ENCODE measurements around the gene HSD11B1L. TPM values are rescaled to one million over a fixed set of nuclear protein-coding genes. Genes with fewer than 3 reads are reported as not detected.

The HSD11B1L gene, protein sequence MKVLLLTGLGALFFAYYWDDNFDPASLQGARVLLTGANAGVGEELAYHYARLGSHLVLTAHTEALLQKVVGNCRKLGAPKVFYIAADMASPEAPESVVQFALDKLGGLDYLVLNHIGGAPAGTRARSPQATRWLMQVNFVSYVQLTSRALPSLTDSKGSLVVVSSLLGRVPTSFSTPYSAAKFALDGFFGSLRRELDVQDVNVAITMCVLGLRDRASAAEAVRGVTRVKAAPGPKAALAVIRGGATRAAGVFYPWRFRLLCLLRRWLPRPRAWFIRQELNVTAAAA
- 5.1 and 10.4 TPM in 2 replicates for total RNA-seq

DNA sequence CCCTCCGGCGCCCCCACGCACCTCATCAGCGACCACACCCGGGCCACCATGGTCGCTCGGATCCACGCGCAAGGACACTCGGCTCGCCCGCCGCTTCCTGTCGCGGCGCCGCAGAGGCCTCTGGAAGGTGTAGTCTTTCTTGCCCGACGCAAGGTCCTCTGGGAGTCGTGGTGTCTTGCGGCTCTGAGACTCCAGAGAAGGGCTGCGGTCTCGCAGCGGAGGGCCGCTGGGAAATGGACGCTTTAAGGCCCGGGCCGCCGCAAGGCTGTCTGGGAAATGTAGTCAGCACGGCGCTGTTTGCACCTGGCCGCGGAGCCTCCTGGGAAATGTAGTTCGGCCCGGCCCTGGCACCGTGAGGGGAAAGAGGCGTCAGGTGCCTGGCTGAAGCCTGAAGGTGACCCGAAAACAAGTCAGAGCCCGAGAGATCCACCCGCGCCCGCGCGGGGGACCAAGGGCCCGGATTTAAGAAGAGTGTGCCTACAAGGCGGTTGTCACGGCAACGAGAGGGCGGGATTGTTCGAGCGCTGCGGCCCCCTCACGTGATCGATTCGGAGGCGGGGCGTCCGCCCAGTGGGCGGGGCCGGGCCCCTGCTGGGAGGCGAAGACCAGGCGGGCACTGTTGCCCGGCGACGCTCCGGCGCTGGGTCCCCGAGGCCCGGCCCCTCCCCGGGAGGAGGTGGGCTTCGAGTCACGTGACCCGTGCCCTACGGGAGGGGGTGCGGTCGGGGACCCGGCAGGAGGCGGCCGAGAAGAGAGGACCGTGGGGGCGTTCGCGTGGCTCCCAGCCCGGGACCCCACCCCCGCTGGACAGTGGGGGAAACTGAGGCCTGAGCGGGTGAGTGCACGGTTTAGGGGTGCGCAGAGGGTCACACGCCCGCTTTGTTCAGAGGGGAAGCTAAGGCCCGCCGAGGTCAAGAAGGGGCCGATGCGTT, at the start of gene HSD11B1L, which contains the start of gene MICOS13:
HSD11B1L (plus strand) TSS at position 591 of the 932 bp plus-strand sequence. CDS start 3,806 bp downstream, outside the sequence.
MICOS13 (minus strand) TSS at position 80 of the 932 bp plus-strand sequence; CDS start at position 50, 30 bp downstream.

DNA sequence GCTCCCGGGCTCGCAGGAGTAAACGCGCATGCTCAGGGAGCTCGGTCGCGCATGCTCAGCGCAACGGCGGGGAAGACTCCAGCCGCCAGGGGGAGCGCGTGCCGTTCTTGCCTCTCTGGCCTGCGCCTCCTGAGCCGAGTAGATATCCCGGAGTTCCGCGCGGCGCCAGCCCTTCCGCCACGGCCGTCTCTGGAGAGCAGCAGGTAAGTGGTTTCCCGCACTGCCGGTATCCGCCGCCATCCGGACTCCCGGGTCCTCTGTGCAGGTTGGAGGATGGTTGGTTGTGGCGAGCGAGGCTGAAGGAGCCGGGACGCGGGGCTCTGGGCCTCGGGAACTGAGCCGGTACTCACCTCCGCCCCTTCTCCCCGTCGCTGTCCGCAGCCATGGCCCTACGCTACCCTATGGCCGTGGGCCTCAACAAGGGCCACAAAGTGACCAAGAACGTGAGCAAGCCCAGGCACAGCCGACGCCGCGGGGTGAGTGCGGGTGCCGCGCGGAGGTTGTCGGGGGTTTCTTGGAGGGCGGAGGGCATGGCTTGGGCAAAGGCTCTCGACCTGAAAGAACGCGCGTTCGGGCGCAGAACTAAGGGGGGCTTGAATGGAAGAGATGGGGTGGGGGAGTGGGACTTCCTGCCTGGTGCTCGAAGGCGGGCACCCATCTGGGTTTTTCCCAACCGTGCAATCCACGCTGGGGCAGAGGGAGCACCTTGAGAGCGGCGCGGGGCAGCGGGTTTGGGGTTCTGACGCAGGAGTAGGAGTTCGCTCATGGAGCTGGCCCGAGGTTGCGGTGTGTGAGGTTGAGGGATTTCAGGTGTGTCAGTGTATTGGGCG, 9.5 kb downstream of the HSD11B1L start, which contains the start of gene RPL36:
RPL36 (plus strand) TSS at position 171 of the 830 bp plus-strand sequence; CDS start at position 384, 213 bp downstream.

DNA sequence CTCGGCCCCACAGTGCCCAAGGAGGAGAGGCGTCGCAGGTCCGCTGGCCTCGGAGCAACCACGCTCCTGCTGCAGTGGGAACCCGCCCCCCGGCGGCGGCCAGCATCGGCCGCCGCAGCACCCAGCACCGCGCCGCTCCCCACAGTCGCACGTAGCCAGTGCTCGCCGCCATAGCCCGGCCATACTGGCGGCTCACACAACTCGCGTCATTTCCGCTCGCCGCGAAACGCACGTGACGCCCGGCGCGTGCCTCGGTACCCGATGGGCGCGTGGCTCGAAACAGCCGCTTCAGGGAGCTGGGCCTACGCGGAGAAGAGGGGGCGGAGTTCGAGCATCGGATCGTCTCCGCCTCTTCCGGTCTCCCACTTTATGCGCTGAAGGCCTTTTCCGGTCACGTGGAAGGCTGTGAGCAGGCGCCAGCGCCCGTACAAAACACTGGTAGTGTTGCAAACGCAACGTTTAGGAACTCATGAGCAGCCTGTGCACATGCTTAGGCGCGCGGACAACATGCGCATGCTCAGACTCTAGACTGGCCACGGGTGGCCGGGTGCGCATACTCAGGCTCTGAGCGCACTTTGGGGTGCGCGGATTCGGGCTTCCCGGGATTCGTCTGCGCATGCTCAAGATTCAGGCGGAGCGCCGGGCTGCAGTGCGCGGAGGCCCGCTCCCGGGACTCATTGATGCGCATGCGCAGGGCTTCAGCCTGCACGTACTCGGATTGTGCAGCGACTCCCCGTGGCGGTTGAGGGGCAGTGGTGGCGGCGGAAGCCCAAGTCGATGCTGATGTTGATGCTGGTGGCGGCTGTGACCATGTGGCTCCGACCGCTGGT, 39.3 kb downstream of the HSD11B1L start, which contains the start of the genes CATSPERD and LONP1:
CATSPERD (plus strand) TSS at position 677 of the 830 bp plus-strand sequence; CDS start at position 778, 101 bp downstream.
LONP1 (minus strand) TSS at position 186 of the 830 bp plus-strand sequence; CDS start at position 172, 14 bp downstream.

Other genes with a start within 250 kb of the HSD11B1L start
- gene ZNRF4, start 225.6 kb upstream of the HSD11B1L start, total RNA-seq, result not detected in 2 replicates
- 6.9 and 14.0 TPM in 2 replicates for gene TINCR, start 113.1 kb upstream of the HSD11B1L start, total RNA-seq
- 31.8 and 41.9 TPM in 2 replicates for gene SAFB2, start 58.3 kb upstream of the HSD11B1L start, total RNA-seq
- 71.1 and 97.0 TPM in 2 replicates for gene SAFB, start 57.9 kb upstream of the HSD11B1L start, total RNA-seq
- gene MICOS13, start 511 bp upstream of the HSD11B1L start, total RNA-seq, result 16.6 and 30.8 TPM in 2 replicates
- 351 and 752 TPM in 2 replicates for gene RPL36, start 9.3 kb downstream of the HSD11B1L start, total RNA-seq
- 216 and 221 TPM in 2 replicates for gene LONP1, start 39.1 kb downstream of the HSD11B1L start, total RNA-seq
- not detected in 2 replicates for gene CATSPERD, start 39.6 kb downstream of the HSD11B1L start, total RNA-seq
- 0.34 and 0.50 TPM in 2 replicates for gene PRR22, start 103.7 kb downstream of the HSD11B1L start, total RNA-seq
- 29.2 and 41.4 TPM in 2 replicates for gene DUS3L, start 110.1 kb downstream of the HSD11B1L start, total RNA-seq
- gene NRTN, start 124.0 kb downstream of the HSD11B1L start, total RNA-seq, result 0.28 and 0.68 TPM in 2 replicates
- 1.0 and 8.1 TPM in 2 replicates for gene FUT6, start 158.7 kb downstream of the HSD11B1L start, total RNA-seq
- gene FUT3, start 170.4 kb downstream of the HSD11B1L start, total RNA-seq, result 14.2 and 18.5 TPM in 2 replicates
- under 0.01 TPM in 1 of 2 replicates, not detected in the other for gene FUT5, start 189.5 kb downstream of the HSD11B1L start, total RNA-seq
- 111 and 182 TPM in 2 replicates for gene NDUFA11, start 222.8 kb downstream of the HSD11B1L start, total RNA-seq
- gene VMAC, start 223.8 kb downstream of the HSD11B1L start, total RNA-seq, result 5.1 and 5.6 TPM in 2 replicates
- 1.7 and 6.3 TPM in 2 replicates for gene CAPS, start 233.2 kb downstream of the HSD11B1L start, total RNA-seq

All from nasal cavity respiratory epithelium epithelial cell of viscerocranial mucosa (primary cell).